ENCODE results near the gene MACO1. TPM values are rescaled to one million over a fixed set of nuclear protein-coding genes. Genes with fewer than 3 reads are reported as not detected.
A peak's percentile ranks its signal among the peaks of the same experiment; 100 is the strongest.

Gene MACO1
- total RNA-seq, 6 experiments from 2014 or later: 13.7 to 15.1 (median 14.4) TPM

- Mint-ChIP-seq H3K9me3 (no peaks in the 10 kb centered on the region), H3K27me3 (ENCODE audit: insufficient read depth) (no peaks in the 10 kb centered on the region), H3K27ac (no peak overlapping the region), H3K36me3 (ENCODE audit: low read depth) (peaks cover 1% of the 10 kb centered on the region; the same call in 1 of the 2 replicates), H3K4me1 (ENCODE audit: low read depth) (peaks cover 7% of the 10 kb centered on the region; the same call in 1 of the 2 replicates), H3K4me3 (no peak overlapping the region)
- DNase-seq: no peak
- no peak for TF ChIP-seq CTCF (IDR thresholded peaks at IDR 0.05)
Measured at GRCh38 chr1:25484096-25484495, 53.4 kb downstream of the MACO1 start.

GRCh38 chr1:25484533-25484932 lies 53.8 kb downstream of the MACO1 start:
- no peak for TF ChIP-seq CTCF (IDR thresholded peaks at IDR 0.05)
- H3K4me3 Mint-ChIP-seq: no peak overlapping the region
- peaks cover 5% of the 10 kb centered on the region; the same call in 1 of the 2 replicates for H3K36me3 Mint-ChIP-seq (ENCODE audit: low read depth)
- H3K27me3 Mint-ChIP-seq (ENCODE audit: insufficient read depth): no peaks in the 10 kb centered on the region
- H3K27ac Mint-ChIP-seq: no peak overlapping the region
- no peaks in the 10 kb centered on the region for H3K9me3 Mint-ChIP-seq
- no peak for DNase-seq
- H3K4me1 Mint-ChIP-seq (ENCODE audit: low read depth): peaks cover 7% of the 10 kb centered on the region; the same call in 1 of the 2 replicates

- peaks cover 9% of the 10 kb centered on the region; the same call in 1 of the 2 replicates for H3K36me3 Mint-ChIP-seq (ENCODE audit: low read depth)
- no peak overlapping the region for H3K27ac Mint-ChIP-seq
- H3K4me1 Mint-ChIP-seq (ENCODE audit: low read depth): peaks cover 7% of the 10 kb centered on the region; the same call in 1 of the 2 replicates
- TF ChIP-seq CTCF (IDR thresholded peaks at IDR 0.05): no peak
- no peak for DNase-seq
- no peaks in the 10 kb centered on the region for H3K9me3 Mint-ChIP-seq
- no peaks in the 10 kb centered on the region for H3K27me3 Mint-ChIP-seq (ENCODE audit: insufficient read depth)
- H3K4me3 Mint-ChIP-seq: no peak overlapping the region
Measured at GRCh38 chr1:25485536-25486411, 55.1 kb downstream of the MACO1 start.

- H3K4me1 Mint-ChIP-seq (ENCODE audit: low read depth): peaks cover 7% of the 10 kb centered on the region; the same call in 1 of the 2 replicates
- H3K36me3 Mint-ChIP-seq (ENCODE audit: low read depth): peaks cover 16% of the 10 kb centered on the region
- no peak overlapping the region for H3K4me3 Mint-ChIP-seq
- peak; percentile 57 for TF ChIP-seq CTCF (IDR thresholded peaks at IDR 0.05)
- no peaks in the 10 kb centered on the region for H3K27me3 Mint-ChIP-seq (ENCODE audit: insufficient read depth)
- H3K9me3 Mint-ChIP-seq: no peaks in the 10 kb centered on the region
- H3K27ac Mint-ChIP-seq: no peak overlapping the region
- peak; percentile 34 for DNase-seq
Measured at GRCh38 chr1:25486602-25487001, 55.9 kb downstream of the MACO1 start.

GRCh38 chr1:25487628-25488027 lies 56.9 kb downstream of the MACO1 start:
- Mint-ChIP-seq H3K27me3 (ENCODE audit: insufficient read depth) (peaks cover 2% of the 10 kb centered on the region), H3K9me3 (no peaks in the 10 kb centered on the region), H3K36me3 (ENCODE audit: low read depth) (peaks cover 25% of the 10 kb centered on the region), H3K27ac (no peak overlapping the region; the same call in 1 of the 2 replicates), H3K4me1 (ENCODE audit: low read depth) (peaks cover 7% of the 10 kb centered on the region; the same call in 1 of the 2 replicates), H3K4me3 (no peak overlapping the region)
- peak; percentile 77 for TF ChIP-seq CTCF (IDR thresholded peaks at IDR 0.05)
- DNase-seq: no peak
